IPS-NIHi11 (cell line): ENCODE measurements around the gene CAMKMT.
A peak's percentile ranks its signal among the peaks of the same experiment; 100 is the strongest.

Source experiments
- DNase-seq: peaks from one replicate; pipeline ENCODE4 v3.0.0; 2012; ENCODE audit warnings: mixed read lengths, low spot score

Gene CAMKMT

GRCh38 chr2:44651974-44652373 lies 290.2 kb downstream of the CAMKMT start:
- DNase-seq = no peak

DNA sequence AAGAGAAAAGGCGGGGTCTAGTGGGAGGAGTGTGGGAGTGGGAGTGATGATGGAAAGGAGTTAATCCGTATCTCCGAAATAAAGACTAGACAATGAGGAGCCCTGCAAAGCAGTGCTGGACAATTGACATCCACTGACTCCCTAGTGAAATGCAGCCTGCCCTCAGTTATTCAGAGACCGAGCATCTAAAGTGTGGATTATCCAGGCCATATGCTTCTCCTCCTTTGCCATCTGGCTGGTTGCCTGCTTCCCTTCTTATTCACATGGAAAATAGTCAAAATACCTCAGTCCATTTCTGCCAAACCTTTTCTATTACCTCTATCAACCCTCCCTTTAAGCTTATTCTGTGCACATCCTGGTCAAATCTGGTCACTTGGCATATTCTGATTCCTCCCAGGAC lies 291.0 kb downstream of the CAMKMT start:
- DNase-seq = no peak

GRCh38 chr2:44655401-44655864 lies 293.7 kb downstream of the CAMKMT start:
- no peak for DNase-seq

GRCh38 chr2:44656460-44656859 lies 294.7 kb downstream of the CAMKMT start:
- no peak for DNase-seq

GRCh38 chr2:44663471-44664073 lies 301.8 kb downstream of the CAMKMT start:
- DNase-seq = no peak

DNA sequence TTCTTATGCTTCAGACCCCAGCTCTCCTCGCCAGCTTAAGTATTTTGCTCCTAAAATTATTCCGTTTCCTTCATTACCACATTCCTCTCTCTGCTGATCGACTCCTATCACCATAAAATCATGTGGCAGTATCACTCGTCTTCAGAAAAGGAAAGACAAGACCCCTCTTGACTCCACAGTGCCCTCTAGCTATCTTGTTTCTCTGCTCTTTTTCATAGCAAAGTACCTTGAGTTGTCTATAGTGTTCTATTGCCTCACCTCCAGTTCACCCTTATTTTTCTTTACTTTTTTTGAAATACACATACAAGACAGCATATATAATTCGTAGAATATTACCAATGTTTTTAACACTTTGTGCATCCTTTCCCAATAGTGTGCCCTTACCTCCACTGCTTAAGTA lies 306.6 kb downstream of the CAMKMT start:
- DNase-seq = peak; percentile 45

DNA sequence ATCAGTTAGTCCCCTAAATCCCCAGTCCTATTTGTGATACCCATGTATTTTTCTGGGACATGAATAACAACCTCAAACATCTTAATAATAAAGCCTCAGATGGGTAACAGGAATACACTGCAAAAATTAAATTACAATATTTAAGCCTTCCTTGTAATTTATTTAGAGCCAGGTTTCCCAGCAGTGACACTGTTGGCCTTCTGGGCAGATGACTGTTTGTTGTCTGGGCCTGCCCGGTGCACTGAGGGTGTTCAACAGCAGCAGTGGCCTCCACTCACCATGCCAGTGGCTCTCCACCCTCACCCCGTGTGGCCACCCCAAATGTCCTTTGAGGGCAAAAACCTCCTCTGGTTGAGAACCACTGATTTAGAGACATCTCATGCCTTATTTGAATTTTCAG lies 309.5 kb downstream of the CAMKMT start:
- no peak for DNase-seq

GRCh38 chr2:44671916-44672315 lies 310.2 kb downstream of the CAMKMT start:
- no peak for DNase-seq

GRCh38 chr2:44672431-44672830 lies 310.7 kb downstream of the CAMKMT start:
- DNase-seq = no peak

DNA sequence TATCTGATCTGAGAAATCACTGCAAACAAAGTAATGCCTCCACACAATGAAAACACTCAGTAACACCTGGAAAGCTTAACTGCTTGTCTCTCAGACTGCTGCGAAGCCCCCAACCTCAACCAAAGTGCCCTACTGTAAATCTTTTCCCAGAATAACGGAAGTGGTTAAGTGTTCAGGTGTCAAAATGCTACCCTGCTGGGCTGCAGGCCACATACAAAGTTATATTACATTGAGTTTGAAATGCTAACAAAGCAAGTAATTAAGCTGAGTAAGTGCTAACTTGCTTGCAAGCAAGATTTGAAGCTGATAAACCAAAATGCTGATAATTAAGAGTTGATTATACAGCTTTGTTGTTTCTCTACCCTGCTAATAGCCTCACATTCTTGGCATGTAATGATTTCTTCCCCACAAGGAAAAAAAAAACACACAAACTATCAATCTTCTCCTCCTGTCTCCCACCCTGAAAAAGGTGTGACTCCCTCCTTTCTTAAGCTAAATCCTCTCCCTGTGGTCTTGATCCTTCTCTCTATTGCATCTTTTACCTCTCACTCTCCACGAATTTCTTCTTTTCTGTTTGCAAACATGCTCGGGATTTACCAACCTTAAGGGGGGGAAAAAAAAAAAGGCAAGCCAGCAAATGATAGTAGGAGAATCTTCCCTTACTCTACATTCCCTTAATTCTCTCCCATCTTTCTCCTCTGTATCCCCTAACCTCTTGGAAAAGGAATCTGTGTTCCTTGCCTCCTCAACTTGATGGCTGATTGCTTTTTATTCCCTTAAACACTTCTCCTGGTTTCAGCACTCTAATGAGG lies 312.9 kb downstream of the CAMKMT start:
- DNase-seq = no peak

DNA sequence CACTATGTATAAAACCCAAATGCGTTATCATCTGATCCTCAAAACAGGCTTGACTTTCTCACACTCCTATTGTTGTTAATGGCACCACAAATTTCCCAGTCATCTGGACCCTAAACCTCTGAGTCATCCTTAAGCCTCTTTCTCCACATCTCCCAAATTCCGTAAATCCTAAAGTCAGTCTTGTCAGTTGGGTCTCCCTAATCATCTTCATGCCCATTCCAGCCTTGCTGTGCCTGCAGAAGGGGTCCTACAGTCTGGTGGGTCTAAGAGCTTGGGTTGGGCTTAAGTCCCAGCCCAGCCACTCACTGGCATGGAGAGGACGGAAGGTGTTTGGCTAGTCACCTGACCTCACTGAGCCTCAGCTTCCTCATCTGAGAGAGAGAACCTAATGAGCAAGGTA lies 314.6 kb downstream of the CAMKMT start:
- DNase-seq = no peak

- no peak for DNase-seq
These were observed 317.8 kb downstream of the CAMKMT start for GRCh38 chr2:44679584-44679983.

- no peak for DNase-seq
These were observed 318.2 kb downstream of the CAMKMT start for GRCh38 chr2:44679990-44680389.

DNA sequence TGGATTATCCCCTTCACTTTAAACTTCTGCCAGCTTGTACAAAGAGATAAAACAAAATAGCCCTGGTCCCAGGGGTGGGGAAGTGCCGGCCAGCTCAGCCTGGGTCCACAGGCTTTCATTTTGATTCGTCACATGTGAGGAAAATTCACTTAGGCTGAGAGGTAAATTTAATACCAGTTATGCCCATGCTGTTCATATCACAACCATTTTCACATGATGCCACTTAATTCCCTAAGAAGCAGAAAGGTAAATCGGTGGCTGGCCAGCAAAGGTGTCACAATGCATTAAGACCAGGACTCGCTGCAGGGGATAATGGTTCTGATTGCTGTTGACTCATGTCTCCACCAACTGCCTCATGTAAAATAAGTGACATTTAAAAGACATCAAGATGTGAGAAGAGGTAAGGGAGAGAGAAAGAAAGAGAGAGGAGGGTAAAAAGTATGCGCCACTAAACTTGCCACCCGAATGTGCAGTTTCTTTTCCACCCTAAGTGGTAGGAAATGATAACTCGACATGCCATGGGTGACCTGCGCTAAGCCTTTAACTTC lies 318.8 kb downstream of the CAMKMT start:
- DNase-seq = no peak

GRCh38 chr2:44680983-44681531 lies 319.3 kb downstream of the CAMKMT start:
- no peak for DNase-seq

DNA sequence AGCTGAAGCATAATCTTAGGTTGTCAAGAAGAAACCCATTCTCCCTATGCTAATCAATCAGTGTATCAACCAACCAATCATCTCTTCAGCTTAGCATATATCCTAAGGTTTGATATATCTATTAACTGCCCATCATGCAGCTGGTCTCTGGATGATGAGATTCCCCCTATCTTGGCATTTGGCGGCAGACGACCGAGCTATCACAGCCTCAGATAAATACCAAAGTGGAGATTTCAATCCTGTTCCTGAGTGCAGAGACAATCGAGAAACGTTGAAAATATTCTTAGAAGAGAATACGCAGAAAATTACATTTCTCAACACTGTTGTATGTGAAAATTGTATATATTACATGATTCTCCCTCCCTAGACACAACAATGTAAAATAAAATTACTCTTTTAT lies 320.7 kb downstream of the CAMKMT start:
- no peak for DNase-seq

DNA sequence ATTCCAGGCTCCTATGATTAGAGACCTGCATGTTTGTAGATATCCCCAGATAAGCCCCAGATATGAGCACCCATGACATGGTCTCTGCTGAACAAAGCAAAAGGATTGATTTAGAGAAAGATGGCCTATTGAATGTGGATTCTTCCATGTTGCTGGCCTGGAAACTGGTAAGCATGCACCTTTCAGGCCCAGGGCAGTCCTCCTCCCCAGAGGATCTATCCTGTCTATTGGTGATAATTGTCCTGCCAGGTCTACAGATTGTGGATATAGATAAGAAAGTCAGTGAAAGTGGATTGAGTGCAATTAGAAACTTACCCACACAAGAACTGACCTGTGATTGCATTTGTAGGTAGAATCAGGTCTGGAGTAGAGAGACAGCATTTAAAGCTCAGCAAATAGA lies 322.8 kb downstream of the CAMKMT start:
- DNase-seq = no peak

GRCh38 chr2:44686561-44686960 lies 324.8 kb downstream of the CAMKMT start:
- DNase-seq = no peak

GRCh38 chr2:44687686-44688455 lies 326.1 kb downstream of the CAMKMT start:
- no peak for DNase-seq

DNA sequence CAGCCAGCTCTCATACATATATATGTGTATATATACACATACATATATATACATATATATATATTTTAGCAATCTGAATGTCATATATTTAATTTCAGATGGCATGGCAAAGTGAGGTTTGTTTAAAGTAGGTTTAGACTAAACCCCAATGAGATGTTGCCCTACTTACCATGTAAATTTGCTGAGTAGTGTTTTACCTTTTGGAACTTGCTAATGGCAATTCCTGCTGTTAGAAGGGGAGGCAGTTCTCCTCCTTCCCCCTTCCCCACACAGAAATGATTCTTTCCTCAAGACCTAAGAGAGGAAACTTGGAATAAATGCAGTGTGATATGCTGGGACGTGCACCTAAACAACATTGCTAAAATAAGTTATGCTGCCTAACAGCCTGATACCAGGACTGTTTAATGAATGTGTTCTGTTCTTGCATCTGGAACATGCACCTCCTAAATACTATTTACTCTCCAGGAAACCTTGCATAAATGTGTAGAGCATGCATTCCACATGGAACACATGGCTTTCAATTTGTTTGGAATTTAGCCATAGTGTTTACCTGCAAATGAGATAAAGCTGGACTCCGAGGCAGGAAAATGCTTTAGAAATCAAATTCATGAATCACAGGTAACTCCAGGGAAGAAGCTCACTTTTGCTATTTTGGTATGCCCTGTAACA lies 326.8 kb downstream of the CAMKMT start:
- DNase-seq = no peak

DNA sequence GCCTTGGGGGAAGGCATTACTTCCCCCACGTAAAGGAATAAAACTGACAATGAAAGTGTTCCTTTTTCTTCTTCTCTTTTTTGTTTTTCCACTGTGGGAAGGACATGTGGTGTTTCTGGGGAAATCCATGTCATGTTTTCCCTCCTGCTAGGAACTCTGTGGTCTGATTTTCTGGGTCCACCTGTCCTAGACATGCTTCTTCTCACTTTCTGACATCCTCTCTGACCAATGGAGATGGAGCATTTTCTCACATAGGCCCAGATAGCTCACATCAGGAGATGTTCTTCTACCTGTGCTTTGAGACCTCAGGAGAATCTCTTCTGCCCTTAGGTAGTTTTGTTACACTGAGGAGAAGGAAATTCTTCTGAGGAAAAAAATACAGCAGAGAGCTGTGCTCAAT lies 327.8 kb downstream of the CAMKMT start:
- DNase-seq = no peak
